Muscle of leg (tissue), 11 donors: ENCODE measurements around the gene PGS1. TPM values are rescaled to one million over a fixed set of nuclear protein-coding genes. Genes with fewer than 3 reads are reported as not detected.

Experiments
- DNase-seq: peaks from one replicate; pipeline ENCODE4 v3.0.0; 2013
- H3K27ac ChIP-seq: one replicate; pipeline ENCODE4 v1.5.1; 2013; ENCODE audit warnings: mild to moderate bottlenecking, low read length, control low read depth
- H3K27me3 ChIP-seq: one replicate; pipeline ENCODE4 v1.6.1; 2013; ENCODE audit warnings: low read length; ENCODE audit not compliant: control insufficient read depth, insufficient read depth
- H3K36me3 ChIP-seq: one replicate; pipeline ENCODE4 v1.6.1; 2013; ENCODE audit warnings: low read length; ENCODE audit not compliant: control insufficient read depth, insufficient read depth
- H3K4me1 ChIP-seq: one replicate; pipeline ENCODE4 v1.6.1; 2013; ENCODE audit warnings: low read length; ENCODE audit not compliant: control insufficient read depth, insufficient read depth
- H3K4me3 ChIP-seq: one replicate; pipeline ENCODE4 v1.5.1; 2013; ENCODE audit warnings: low read length, control low read depth
- H3K9me3 ChIP-seq: replicated peaks from 2 replicates; pipeline ENCODE4 v1.6.1; 2013; ENCODE audit warnings: low read depth, low read length; ENCODE audit not compliant: control insufficient read depth
- WGBS: methylation state at CpG from one replicate; pipeline ENCODE4 v1.1.5; 2013; ENCODE audit warnings: missing lambda C conversion rate; ENCODE audit not compliant: insufficient coverage; 5-methylcytosine and 5-hydroxymethylcytosine counted together
- polyA plus RNA-seq, 8 donors: library from polyadenylated mRNA; unstranded; fragments of 120-200 nt; gene quantifications; one replicate each; pipeline versions ENCODE4 v1.2.1 to v1.2.3, GENCODE V29; 2013; ENCODE audit warnings: inconsistent platforms in 1 of 8, low replicate concordance in 1 of 8; ENCODE audit not compliant: insufficient read length in 8 of 8, insufficient read depth in 1 of 8
- total RNA-seq: library from RNA; stranded (reverse); fragments of 120-200 nt; gene quantifications from one replicate; pipeline ENCODE4 v1.2.4, GENCODE V29; 2013

Gene PGS1
- total and polyA plus RNA-seq, 9 donors, result 20.9 to 33.6 (median 27.1) TPM

DNA sequence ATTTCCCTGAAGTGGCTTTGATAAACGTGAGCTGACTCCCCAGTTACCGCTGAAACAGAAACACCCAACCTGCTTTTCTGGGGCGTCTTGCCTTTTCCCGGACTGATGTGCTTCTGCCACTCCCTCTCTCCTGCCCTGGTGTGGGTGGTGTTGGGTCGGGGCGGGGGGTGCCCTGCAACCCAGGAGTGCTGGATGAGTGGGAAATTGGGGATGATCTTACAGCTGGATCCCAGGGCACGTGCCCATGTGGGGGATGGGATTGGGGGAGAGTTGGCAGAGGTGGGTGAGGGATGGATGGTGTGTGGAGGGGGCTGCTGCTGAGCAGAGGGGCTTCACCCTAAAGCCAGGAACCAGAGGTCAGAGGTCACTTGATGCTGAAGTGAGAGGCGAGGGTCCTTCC is 28.5 kb downstream of the PGS1 start:
- no peaks in the 10 kb centered on the region for H3K9me3 ChIP-seq
- WGBS, result 87% methylated on average over 3 of the region's 8 CpGs
- H3K36me3 ChIP-seq, result peaks cover 52% of the 10 kb centered on the region
- H3K27ac ChIP-seq, result no peak overlapping the region
- H3K4me3 ChIP-seq, result no peak overlapping the region
- DNase-seq, result no peak
- peaks cover 45% of the 10 kb centered on the region for H3K4me1 ChIP-seq
- H3K27me3 ChIP-seq, result no peaks in the 10 kb centered on the region

DNA sequence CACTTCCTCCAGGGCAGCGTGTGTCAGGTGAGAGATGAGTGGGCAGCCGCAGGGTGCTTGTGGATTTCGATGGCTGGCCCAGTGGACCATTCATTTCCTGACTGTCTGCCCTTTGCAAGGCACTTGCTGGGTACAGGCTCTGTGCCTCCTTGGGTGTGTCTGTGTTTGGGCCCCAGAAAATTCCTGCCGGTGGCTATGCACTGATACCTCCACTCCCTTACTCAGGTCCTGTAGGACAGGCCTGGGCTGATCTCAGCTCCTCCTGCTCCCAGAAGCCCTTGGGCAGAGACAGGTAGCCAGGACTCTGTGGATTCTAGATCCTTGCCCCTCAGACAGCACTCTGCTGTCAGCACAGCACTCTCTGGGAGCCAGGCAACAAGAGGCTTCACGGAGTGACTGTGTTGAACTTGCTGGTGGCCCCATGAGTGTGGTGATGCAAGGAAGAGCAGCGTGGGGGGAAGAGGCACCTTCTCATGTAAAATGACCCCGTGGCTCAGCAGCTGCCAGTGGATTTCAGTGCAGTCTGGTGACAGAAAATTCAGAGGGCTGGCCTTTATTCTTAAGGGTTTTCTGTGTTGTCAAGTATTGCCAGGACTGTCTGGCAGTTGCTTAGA is 29.0 kb downstream of the PGS1 start:
- H3K4me1 ChIP-seq, result peaks cover 49% of the 10 kb centered on the region
- H3K36me3 ChIP-seq, result peaks cover 49% of the 10 kb centered on the region
- H3K9me3 ChIP-seq, result no peaks in the 10 kb centered on the region
- DNase-seq, result no peak
- H3K4me3 ChIP-seq, result no peak overlapping the region
- WGBS, result 71% methylated on average over 6 of the region's 7 CpGs
- no peaks in the 10 kb centered on the region for H3K27me3 ChIP-seq
- H3K27ac ChIP-seq, result peak overlapping the region; percentile 13

DNA sequence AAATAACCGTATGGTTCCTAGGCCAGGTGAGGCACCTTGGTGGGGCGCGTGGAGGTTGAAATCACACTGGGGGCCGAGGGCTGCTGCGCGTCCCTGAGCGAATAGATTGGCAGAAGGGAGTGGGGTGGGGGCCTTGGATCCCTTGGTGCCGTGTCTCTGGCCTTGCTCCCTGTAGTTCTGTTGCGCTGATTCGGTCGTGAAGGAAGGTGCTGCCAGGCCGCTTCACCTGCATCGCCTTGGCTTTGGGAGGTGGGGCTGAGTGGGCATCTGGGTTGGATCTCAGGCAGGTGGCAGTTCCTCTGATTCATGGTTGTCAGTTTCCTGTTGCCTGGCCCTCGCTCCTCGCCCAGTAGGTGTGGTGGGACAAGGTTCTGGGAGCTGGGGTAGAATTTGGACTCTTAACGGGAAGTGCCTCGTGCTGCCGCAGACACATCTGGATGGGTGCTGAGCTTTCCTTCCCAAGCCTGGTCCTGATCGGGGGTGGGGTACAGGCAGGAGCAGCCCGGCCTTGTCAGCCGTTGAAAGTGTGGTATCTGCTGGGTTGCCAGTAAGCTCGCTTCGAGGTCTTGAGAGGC is 30.1 kb downstream of the PGS1 start:
- Histone ChIP-seq H3K27me3 (no peaks in the 10 kb centered on the region), H3K4me1 (peaks cover 60% of the 10 kb centered on the region), H3K4me3 (no peak overlapping the region), H3K36me3 (peaks cover 42% of the 10 kb centered on the region), H3K9me3 (no peaks in the 10 kb centered on the region), H3K27ac (no peak overlapping the region)
- WGBS, result 90% methylated on average over 16 of the region's 23 CpGs
- DNase-seq, result no peak

DNA sequence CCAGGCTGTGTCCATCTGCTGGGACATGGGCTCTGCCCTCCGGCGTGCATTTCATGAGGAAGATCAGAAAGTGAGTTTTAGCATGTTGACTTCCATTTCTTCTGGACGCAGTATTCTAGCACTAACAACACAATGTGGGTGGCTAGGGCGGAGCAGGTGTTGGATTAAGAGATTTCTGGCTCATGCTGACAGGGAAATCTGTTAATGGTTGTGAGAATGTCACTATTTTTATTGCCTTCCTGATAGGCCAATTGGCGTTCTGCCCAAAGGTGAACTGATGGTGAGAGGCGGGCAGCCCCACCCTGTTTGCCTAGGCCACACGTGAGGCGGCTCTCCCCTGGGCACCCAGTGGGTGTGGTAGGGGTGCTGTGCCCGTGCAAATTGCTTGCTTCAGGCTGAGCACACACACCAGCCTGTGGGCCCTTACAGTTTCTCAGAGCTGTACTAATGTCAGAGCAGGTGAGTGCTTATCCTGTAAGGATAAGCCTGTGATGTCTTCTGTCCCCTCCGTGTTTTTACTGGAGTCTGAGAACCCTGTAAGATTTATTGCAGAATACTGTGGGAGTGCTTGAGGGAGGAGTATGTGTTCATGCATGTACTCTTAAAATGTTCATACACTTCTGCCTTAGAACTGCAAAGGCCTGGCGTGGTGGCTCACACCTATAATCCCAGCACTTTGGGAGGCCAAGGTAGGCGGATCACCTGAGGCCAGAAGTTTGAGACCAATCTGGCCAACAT is 30.9 kb downstream of the PGS1 start:
- Histone ChIP-seq H3K27me3 (no peaks in the 10 kb centered on the region), H3K4me3 (no peak overlapping the region), H3K4me1 (peaks cover 68% of the 10 kb centered on the region), H3K27ac (no peak overlapping the region), H3K36me3 (peaks cover 34% of the 10 kb centered on the region), H3K9me3 (no peaks in the 10 kb centered on the region)
- WGBS, result 78% methylated on average over 4 of the region's 12 CpGs
- no peak for DNase-seq

DNA sequence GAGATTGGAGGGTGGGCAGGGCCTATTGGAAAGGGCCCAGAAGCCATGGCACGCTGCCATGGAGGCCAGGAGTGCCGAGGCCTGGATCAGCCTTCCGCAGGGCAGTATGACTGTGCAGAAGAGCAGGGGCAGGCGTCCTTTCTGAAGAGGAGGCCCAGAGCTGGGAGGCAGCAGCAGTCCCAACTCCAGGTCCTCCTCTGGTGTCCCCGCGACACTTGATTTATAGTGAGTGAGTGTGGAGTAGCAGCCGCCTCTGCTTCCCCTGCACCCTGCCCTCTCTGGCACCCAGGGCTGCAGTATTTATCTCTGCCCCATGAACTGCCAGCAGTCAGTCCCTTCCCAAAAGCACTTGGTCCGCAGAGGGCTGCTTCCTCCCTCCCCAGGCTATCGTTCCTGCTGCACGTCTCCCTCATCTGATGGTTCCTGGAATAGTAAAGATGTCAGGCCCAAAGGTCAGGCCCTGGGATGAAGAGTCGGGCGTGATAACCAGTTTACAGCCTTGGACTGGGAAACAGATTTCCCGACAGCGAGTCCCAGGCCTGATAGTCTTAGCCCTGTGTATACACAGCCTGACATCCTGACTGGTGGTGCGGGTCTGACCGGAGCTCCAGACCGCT is 32.9 kb downstream of the PGS1 start:
- DNase-seq, result no peak
- H3K27ac ChIP-seq, result peak overlapping the region; percentile 85
- peaks cover 78% of the 10 kb centered on the region for H3K4me1 ChIP-seq
- no peaks in the 10 kb centered on the region for H3K27me3 ChIP-seq
- H3K4me3 ChIP-seq, result no peak overlapping the region
- WGBS, result 53% methylated on average over 8 of the region's 17 CpGs
- peaks cover 20% of the 10 kb centered on the region for H3K36me3 ChIP-seq
- no peaks in the 10 kb centered on the region for H3K9me3 ChIP-seq

DNA sequence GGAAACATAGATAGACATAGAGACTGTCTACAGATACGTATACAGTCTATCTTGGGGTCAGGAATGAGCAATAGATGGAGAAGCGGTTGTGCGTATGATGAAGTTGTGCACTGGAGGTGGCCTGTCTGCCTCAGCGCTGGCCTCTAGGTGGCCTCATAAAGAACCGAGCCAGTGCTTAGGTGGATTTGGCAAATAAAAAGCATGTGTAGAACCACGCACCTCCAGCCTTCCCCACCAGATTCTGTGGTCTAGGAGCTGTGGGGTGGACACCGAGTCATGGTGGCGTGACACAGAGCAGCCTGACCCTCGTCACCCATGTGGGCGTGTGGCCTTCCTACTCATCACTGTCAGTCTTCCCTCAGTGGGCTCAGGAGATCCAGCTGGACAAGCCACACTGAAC is 34.0 kb downstream of the PGS1 start:
- H3K4me3 ChIP-seq, result no peak overlapping the region
- DNase-seq, result no peak
- 79% methylated on average over 8 of the region's 10 CpGs for WGBS

DNA sequence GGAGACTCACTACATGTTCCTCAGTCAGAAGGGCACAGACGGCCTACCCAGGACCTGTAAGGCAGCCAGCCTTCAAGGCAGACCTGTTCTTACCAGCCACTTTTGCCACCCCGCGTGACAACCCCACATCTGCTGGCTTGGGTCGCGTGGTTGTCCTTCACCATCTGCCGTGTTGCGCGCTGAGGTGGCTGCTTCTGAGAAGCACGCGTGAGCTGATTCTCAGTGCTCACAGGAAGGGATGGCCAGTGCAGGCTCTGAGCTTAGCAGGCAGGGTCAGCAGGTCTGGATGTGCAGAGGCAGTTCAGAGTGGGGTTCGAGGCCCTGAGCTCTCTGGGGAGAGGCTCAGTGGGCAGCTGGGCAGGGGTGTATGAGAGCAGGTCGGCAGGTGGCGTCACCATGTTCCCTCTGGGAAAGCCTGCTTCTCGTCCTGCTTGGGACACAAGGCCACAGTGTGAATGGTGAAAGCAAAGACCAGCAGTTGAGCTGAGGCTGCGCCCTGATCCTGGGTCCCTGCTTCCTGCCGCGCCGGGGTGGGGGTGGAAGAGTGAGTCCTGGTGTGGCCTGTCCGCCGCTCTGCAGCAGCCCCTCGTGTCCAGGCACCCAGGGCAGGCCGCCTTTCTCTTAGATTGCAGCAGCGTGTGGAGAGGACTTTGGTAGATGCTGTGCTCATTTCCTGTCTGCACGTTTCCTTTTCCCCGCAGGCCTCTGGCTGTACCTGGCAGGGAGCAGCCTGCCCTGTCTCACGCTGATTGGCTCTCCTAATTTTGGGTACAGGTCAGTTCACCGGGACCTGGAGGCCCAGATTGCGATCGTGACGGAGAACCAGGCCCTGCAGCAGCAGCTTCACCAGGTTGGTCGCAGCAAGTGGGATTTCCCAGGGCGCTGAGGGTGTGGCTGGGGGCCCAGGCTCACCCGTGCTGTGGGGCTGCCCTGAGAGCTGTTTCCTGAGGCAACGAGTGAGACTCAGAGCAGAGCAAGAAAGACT is 36.0 kb downstream of the PGS1 start:
- Histone ChIP-seq H3K27me3 (no peaks in the 10 kb centered on the region), H3K4me1 (peaks cover 68% of the 10 kb centered on the region), H3K27ac (peak overlapping the region; percentile 85), H3K36me3 (peaks cover 9% of the 10 kb centered on the region), H3K4me3 (no peak overlapping the region), H3K9me3 (no peaks in the 10 kb centered on the region)
- 73% methylated on average over 29 of the region's 34 CpGs for WGBS
- DNase-seq, result no peak

More for the DNA sequence above, 34.0 kb downstream of the PGS1 start:
- Histone ChIP-seq H3K4me1 (peaks cover 82% of the 10 kb centered on the region), H3K27ac (peak overlapping the region; percentile 85), H3K36me3 (peaks cover 12% of the 10 kb centered on the region), H3K27me3 (no peaks in the 10 kb centered on the region), H3K9me3 (no peaks in the 10 kb centered on the region)

DNA sequence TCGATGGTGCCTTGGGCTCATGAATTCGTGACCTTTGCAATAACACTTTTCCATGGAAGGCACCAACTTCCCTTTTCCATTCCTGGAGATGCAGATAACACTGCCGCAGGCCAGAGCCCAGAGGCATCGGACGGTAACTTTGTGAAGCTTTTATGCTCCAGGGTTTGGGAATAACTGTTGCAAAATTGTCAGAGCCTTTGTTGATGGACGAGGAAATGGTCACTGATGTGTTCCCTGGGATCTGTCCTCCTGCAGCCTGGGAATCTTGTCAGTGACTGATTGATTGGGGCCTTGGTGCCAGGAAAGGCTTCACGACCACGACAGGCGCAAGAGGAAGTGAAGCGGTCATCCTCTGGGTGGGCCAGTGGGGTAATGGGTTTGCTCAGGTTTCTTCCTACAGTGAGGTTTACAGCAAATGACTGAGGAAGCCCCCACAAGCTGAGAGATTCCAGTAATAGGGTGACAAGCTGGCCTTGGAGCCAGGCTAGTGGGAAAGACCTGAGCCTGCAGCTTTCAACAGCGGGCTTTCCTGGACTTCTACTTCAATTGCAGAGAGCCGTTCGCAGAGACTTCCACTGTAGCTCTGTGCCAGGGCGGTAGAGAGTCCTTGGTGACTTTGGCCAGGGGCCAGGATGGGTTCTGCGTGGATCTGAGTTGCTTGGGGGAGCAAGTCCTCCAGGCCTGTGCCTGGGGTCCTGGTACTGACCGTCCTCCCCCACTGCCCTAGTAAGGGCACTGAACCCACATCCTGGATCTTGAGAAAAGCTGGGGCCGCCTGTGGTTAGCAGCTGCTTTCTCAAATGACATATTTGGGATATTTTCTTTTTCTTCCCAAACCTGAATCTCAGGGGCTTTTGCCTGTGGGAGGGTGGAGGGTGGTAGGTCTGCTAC is 37.6 kb downstream of the PGS1 start:
- Histone ChIP-seq H3K27ac (peak overlapping the region; percentile 95), H3K4me1 (peaks cover 71% of the 10 kb centered on the region), H3K9me3 (no peaks in the 10 kb centered on the region), H3K27me3 (no peaks in the 10 kb centered on the region), H3K4me3 (no peak overlapping the region), H3K36me3 (peaks cover 21% of the 10 kb centered on the region)
- 69% methylated on average over 10 of the region's 17 CpGs for WGBS
- DNase-seq, result no peak
